Sigmoid colon (tissue), 4 donors: ENCODE data around the gene SAMD4A.

Experiments used
- CTCF ChIP-seq, 4 experiments: fragments of 450-650 bp in 3 of 4; fragments of 200-600 bp in 1 of 4; IDR thresholded peaks; one replicate each; pipeline ENCODE4 v1.5.1; 2016 to 2019; ENCODE audit warnings: antibody characterized with exemption in 4 of 4, mild to moderate bottlenecking in 3 of 4, moderate library complexity in 2 of 4
- EP300 ChIP-seq, 4 donors: sonication (generic); formaldehyde crosslinking; IDR thresholded peaks; one replicate each; pipeline ENCODE4 v1.6.1; 2017; ENCODE audit warnings: antibody characterized with exemption in 4 of 4
- POLR2AphosphoS5 ChIP-seq, 4 donors: sonication (generic); formaldehyde crosslinking; IDR thresholded peaks; one replicate each; pipeline ENCODE4 v1.6.1; 2017; ENCODE audit warnings: antibody characterized with exemption in 4 of 4

- TF ChIP-seq CTCF (IDR thresholded peaks at IDR 0.05) = no peak
- no peak for TF ChIP-seq EP300 (IDR thresholded peaks at IDR 0.05)
- peak in 1 of 4 donors; percentile 28 for TF ChIP-seq POLR2AphosphoS5 (IDR thresholded peaks at IDR 0.05)
These were observed 125.4 kb downstream of the SAMD4A start for GRCh38 chr14:54692284-54692772.
